Ishikawa (cell line): ENCODE measurements around the gene BICC1.

Experiments used
- CEBPB ChIP-seq: IDR thresholded peaks from 2 replicates; pipeline ENCODE4 v1.6.1; 2012
- CREB1 ChIP-seq: IDR thresholded peaks from 2 replicates; pipeline ENCODE4 v1.6.1; 2012; ENCODE audit warnings: low read depth
- EGR1 ChIP-seq: IDR thresholded peaks from 2 replicates; pipeline ENCODE4 v1.6.1; 2012
- EP300 ChIP-seq: IDR thresholded peaks from 2 replicates; pipeline ENCODE4 v1.6.1; 2012; ENCODE audit warnings: borderline replicate concordance
- FOXM1 ChIP-seq: IDR thresholded peaks from 2 replicates; pipeline ENCODE4 v1.6.1; 2012; ENCODE audit warnings: low read depth, borderline replicate concordance
- NFIC ChIP-seq: IDR thresholded peaks from 2 replicates; pipeline ENCODE4 v1.6.1; 2012
- RAD21 ChIP-seq: IDR thresholded peaks from 2 replicates; pipeline ENCODE4 v1.6.1; 2012; ENCODE audit warnings: low read depth
- TAF1 ChIP-seq: IDR thresholded peaks from 2 replicates; pipeline ENCODE4 v1.6.1; 2012; ENCODE audit warnings: low read depth, mild to moderate bottlenecking
- TCF12 ChIP-seq: IDR thresholded peaks from 2 replicates; pipeline ENCODE4 v1.6.1; 2012; ENCODE audit warnings: low read depth
- TEAD4 ChIP-seq: IDR thresholded peaks from 2 replicates; pipeline ENCODE4 v1.6.1; 2012
- YY1 ChIP-seq: IDR thresholded peaks from 2 replicates; pipeline ENCODE4 v1.6.1; 2012; ENCODE audit warnings: low read depth
- ZBTB7A ChIP-seq: IDR thresholded peaks from 2 replicates; pipeline ENCODE4 v1.6.1; 2012; ENCODE audit warnings: low read depth
- TF ChIP-seq, protein P1 (sequence below): IDR thresholded peaks from 2 replicates; pipeline ENCODE4 v1.6.1; 2012; ENCODE audit warnings: low read depth, mild to moderate bottlenecking
- TF ChIP-seq, protein P2 (sequence below): IDR thresholded peaks from 2 replicates; pipeline ENCODE4 v1.6.1; 2012
- TF ChIP-seq, protein P3 (sequence below): IDR thresholded peaks from 2 replicates; pipeline ENCODE4 v1.6.1; 2012

The BICC1 gene

DNA sequence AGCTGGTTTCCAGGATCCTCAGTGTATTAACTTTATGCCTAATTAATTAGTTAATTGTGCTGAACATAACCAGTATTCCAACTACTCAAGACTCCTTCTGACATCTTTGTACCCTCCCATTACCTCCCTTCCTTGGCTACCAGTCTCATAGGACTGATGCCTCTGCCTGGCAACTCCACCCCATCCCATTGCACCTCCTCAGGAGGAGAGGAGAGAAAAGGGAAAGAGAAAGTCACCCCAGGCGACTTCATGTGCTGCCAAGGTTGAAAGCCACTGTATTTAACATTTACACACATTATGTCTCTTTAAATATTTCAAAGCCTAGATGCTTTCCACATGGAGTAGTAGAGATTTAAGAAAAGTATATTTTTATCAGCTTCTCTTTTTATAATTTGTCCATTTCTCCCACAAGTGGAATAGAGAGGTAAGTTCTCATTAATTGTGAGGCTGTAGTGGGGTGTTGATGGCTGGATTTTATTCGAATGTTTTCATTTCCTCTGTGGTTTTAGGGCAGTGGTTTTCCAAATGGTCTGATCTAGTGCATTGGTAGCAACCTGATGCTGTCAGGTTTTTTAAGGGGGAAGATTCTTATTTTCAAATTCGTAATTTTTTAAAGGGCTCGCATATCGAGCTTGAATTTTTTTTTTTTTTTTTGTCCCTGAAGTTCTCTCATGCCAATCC, 148.0 kb downstream of the BICC1 start:
- TF ChIP-seq, protein P1, sequence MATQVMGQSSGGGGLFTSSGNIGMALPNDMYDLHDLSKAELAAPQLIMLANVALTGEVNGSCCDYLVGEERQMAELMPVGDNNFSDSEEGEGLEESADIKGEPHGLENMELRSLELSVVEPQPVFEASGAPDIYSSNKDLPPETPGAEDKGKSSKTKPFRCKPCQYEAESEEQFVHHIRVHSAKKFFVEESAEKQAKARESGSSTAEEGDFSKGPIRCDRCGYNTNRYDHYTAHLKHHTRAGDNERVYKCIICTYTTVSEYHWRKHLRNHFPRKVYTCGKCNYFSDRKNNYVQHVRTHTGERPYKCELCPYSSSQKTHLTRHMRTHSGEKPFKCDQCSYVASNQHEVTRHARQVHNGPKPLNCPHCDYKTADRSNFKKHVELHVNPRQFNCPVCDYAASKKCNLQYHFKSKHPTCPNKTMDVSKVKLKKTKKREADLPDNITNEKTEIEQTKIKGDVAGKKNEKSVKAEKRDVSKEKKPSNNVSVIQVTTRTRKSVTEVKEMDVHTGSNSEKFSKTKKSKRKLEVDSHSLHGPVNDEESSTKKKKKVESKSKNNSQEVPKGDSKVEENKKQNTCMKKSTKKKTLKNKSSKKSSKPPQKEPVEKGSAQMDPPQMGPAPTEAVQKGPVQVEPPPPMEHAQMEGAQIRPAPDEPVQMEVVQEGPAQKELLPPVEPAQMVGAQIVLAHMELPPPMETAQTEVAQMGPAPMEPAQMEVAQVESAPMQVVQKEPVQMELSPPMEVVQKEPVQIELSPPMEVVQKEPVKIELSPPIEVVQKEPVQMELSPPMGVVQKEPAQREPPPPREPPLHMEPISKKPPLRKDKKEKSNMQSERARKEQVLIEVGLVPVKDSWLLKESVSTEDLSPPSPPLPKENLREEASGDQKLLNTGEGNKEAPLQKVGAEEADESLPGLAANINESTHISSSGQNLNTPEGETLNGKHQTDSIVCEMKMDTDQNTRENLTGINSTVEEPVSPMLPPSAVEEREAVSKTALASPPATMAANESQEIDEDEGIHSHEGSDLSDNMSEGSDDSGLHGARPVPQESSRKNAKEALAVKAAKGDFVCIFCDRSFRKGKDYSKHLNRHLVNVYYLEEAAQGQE: no peak
- TF ChIP-seq RAD21 (no peak), EP300 (no peak)

DNA sequence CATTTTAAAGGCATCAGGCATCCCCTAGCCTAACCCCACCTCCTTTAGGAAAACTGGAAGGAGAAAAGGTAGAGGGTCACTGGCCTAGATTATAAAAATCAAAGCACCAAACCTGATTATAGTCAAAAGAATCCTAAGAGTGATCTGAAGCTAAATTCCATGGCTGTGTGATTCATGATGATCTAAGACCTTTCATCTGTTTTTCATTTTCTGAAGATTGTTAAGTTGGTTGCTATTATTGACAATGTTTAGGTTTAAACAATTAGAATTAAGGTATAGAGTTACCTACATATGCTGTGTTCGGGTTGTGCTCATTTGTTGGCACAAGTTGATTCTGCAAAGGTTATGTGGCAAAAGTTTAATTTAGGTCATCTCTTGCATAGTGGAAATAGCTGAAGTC, 148.7 kb downstream of the BICC1 start:
- TF ChIP-seq NFIC (no peak), CREB1 (no peak), CEBPB (no peak), ZBTB7A (no peak), YY1 (no peak), EGR1 (no peak), FOXM1 (no peak), EP300 (no peak), TAF1 (no peak), TCF12 (no peak), RAD21 (no peak), TEAD4 (no peak)
- TF ChIP-seq, protein P1: no peak
- TF ChIP-seq, protein P2, sequence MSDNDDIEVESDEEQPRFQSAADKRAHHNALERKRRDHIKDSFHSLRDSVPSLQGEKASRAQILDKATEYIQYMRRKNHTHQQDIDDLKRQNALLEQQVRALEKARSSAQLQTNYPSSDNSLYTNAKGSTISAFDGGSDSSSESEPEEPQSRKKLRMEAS: no peak
- TF ChIP-seq, protein P3, sequence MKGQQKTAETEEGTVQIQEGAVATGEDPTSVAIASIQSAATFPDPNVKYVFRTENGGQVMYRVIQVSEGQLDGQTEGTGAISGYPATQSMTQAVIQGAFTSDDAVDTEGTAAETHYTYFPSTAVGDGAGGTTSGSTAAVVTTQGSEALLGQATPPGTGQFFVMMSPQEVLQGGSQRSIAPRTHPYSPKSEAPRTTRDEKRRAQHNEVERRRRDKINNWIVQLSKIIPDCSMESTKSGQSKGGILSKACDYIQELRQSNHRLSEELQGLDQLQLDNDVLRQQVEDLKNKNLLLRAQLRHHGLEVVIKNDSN: no peak

DNA sequence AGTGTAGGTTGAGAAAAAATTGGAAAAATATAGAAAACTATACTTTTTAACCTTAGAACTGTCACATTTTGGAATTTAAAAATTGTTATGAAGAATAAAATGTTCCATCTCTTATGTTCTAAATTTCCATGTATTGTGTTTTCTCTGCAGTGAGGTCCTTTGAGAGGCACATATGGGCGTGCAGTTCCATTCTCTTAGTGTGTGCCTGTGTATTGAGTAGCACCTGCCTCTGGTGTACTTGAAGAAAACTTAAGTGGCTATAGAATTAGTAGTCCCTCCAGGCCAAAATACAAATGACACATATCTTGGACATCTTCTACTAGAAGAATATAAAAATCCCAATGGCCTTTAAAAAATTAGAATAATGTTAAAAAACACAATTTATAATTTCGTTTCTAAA, 149.2 kb downstream of the BICC1 start:
- no peak for TF ChIP-seq ZBTB7A
- no peak for TF ChIP-seq CREB1
- no peak for TF ChIP-seq EGR1
- TF ChIP-seq, protein P1: no peak
- no peak for TF ChIP-seq EP300
- TF ChIP-seq TCF12: no peak
- TF ChIP-seq, protein P2: no peak
- no peak for TF ChIP-seq FOXM1

DNA sequence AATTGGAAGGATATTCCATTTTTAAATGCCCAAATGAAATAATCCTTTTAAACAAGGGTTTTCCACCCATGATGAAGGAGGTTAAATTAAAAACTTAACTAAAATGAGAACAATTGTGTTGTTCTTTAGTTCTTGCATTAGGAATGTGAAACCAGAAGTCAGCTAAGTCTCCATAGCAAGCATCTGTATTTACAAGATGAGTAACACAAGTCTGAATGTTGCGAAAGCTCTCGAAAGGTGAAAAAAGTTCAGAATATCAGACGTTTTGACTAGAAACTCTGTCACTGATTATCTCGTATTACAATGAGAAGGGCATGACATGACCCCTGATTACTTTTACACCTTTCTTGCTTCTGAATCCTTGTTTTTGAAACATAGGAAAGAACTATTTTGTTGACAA, 149.6 kb downstream of the BICC1 start:
- TF ChIP-seq EGR1 (no peak), FOXM1 (no peak), TCF12 (no peak), TAF1 (no peak), YY1 (no peak), CREB1 (no peak), EP300 (no peak), TEAD4 (no peak), RAD21 (no peak), CEBPB (no peak)
- TF ChIP-seq, protein P3: no peak
- TF ChIP-seq, protein P2: no peak
- TF ChIP-seq, protein P1: no peak
